OCI-LY3 (cell line): ENCODE measurements around the gene MYZAP.

Source experiments
- CTCF ChIP-seq: fragments of 200-600, 300-600 bp; sonication (generic); IDR thresholded peaks from 2 replicates; pipeline ENCODE4 v1.5.1; 2014; ENCODE audit warnings: antibody characterized with exemption, low read length, low read depth
- EZH2phosphoT487 ChIP-seq: fragments of 200-600 bp; shearing (Covaris generic); IDR thresholded peaks from 2 replicates; pipeline ENCODE4 v1.6.1; 2018; ENCODE audit warnings: antibody characterized with exemption, mixed run types, low read depth

GRCh38 chr15:57668016-57668415, 76.3 kb downstream of the MYZAP start:
- no peak for TF ChIP-seq CTCF
- no peak for TF ChIP-seq EZH2phosphoT487
